GM12891 (cell line): Measurements from ENCODE around the gene TNS3.

Experiments
- DNase-seq: peaks from one replicate; pipeline ENCODE4 v3.0.0; 2011; ENCODE audit warnings: low spot score; ENCODE audit not compliant: insufficient read length
- FAIRE-seq: peaks from 2 replicates; lab custom pipeline; 2011; peaks lifted over from hg19 to GRCh38; lab: Jason Lieb, UNC
- PAX5 ChIP-seq: IDR thresholded peaks from 2 replicates; pipeline ENCODE4 v1.6.1; 2011; ENCODE audit warnings: low read length, moderate library complexity, mild to moderate bottlenecking; ENCODE audit not compliant: insufficient read depth, severe bottlenecking
- POLR2A ChIP-seq: IDR thresholded peaks from 2 replicates; pipeline ENCODE4 v1.6.1; 2011; ENCODE audit warnings: low read depth, low read length, control low read depth
- POLR2AphosphoS5 ChIP-seq: IDR thresholded peaks from 2 replicates; pipeline ENCODE4 v1.6.1; 2011; ENCODE audit warnings: low read depth, low read length, control low read depth
- POU2F2 ChIP-seq: IDR thresholded peaks from 2 replicates; pipeline ENCODE4 v1.6.1; 2011; ENCODE audit warnings: low read depth, mild to moderate bottlenecking, control low read depth, low read length, moderate library complexity
- SPI1 ChIP-seq: IDR thresholded peaks from 2 replicates; pipeline ENCODE4 v1.6.1; 2011; ENCODE audit warnings: low read depth, low read length, control low read depth
- TAF1 ChIP-seq: IDR thresholded peaks from 2 replicates; pipeline ENCODE4 v1.6.1; 2011; ENCODE audit warnings: low read depth, low read length, control low read depth

The TNS3 gene

GRCh38 chr7:47480576-47481538 lies 101.1 kb downstream of the TNS3 start:
- TF ChIP-seq POU2F2 (peak; percentile 87; the same call in 1 of the 2 replicates), POLR2AphosphoS5 (no peak)
- peak; percentile 80 for FAIRE-seq
- DNase-seq, result no peak

DNA sequence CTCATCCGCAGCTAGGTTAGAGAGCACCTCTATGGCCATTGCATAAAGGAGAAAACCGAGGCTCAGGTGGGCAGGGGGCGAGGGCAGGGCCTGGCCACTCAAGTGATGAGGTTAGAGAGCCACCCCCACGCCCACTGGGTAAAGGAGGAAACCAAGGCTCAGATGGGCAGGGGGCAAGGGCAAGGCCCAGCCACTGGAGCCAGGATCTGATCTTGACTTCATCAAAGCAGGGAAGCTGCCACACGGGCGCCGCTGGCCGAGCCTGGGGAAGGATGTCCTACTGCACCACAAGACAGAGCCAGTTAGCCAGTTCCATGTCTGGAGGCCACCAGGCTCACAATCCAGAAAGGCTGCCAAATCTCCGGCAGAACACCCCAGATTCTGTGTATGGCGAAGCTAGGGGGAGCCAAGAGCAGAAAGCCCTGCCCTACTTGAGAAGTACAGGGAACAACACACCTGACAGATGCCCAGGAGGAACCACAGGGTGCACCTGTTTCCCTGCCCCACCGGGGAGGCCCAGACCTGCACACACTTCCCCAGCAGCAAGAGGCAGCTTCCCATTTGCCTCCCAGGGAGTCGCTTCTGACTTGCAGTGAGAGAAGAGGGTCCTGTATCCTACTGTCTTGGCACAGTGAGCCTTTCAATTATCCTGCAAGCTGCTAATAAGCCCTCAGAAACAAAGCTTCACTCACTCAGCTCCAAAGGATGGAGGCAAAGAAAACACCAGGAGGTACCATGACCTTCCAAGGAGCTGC lies 101.9 kb downstream of the TNS3 start:
- FAIRE-seq (no peak), DNase-seq (no peak)
- TF ChIP-seq SPI1, result no peak
- TF ChIP-seq POLR2AphosphoS5, result no peak
- no peak for TF ChIP-seq POU2F2
- TF ChIP-seq POLR2A, result no peak
- TF ChIP-seq PAX5, result no peak
- TF ChIP-seq TAF1, result no peak

GRCh38 chr7:47478926-47479711 lies 102.8 kb downstream of the TNS3 start:
- no peak for DNase-seq
- no peak for FAIRE-seq
- no peak for TF ChIP-seq POU2F2
- no peak for TF ChIP-seq POLR2A
- TF ChIP-seq TAF1, result no peak
- TF ChIP-seq PAX5, result no peak
- no peak for TF ChIP-seq POLR2AphosphoS5
- TF ChIP-seq SPI1, result no peak

- TF ChIP-seq POLR2AphosphoS5 (no peak), POLR2A (no peak), PAX5 (no peak), SPI1 (no peak), TAF1 (no peak), POU2F2 (no peak)
- FAIRE-seq (no peak), DNase-seq (no peak)
Measured at GRCh38 chr7:47478017-47478344, 103.9 kb downstream of the TNS3 start.

GRCh38 chr7:47477191-47478016 lies 104.5 kb downstream of the TNS3 start:
- TF ChIP-seq PAX5 (no peak), TAF1 (no peak), SPI1 (no peak), POU2F2 (no peak), POLR2AphosphoS5 (no peak), POLR2A (no peak)
- DNase-seq (no peak), FAIRE-seq (no peak)

- TF ChIP-seq POLR2AphosphoS5 (no peak), PAX5 (no peak), SPI1 (no peak), POLR2A (no peak), TAF1 (no peak), POU2F2 (no peak)
- DNase-seq (no peak), FAIRE-seq (no peak)
Measured at GRCh38 chr7:47475880-47476227, 106.1 kb downstream of the TNS3 start.

- TF ChIP-seq POU2F2, result 0 out of 2 replicates have a peak, but pooled peaks have one; percentile 15
- TF ChIP-seq POLR2AphosphoS5, result no peak
- 0 out of 2 replicates have a peak, but pooled peaks have one; percentile 23 for TF ChIP-seq SPI1
- FAIRE-seq (no peak), DNase-seq (peak; percentile 73)
Measured at GRCh38 chr7:47474937-47475879, 106.7 kb downstream of the TNS3 start.

DNA sequence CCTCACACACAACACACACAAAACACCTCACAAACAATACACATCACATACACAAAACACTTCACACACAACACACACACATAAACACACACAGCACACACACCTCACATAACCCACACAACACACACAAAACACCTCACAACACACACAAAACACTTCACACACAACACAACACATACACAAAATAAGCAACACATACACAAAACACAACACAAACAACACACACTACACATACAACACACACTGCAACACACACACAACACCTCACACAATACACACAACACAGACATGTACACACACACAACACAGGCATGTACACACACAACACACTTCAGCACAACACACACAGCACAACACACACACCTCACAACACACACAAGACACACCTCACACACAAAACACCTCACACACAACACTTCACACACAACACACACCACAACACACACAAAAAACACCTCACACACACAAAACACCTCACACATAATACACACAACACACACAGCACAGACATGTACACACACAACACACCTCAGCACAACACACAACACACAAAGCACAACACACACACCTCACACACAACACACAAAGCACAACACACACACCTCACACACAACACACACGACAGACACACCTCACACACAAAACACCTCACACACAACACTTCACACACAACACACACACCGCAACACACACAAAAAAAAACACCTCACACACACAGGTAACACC lies 107.5 kb downstream of the TNS3 start:
- no peak for DNase-seq
- no peak for TF ChIP-seq PAX5
- TF ChIP-seq POU2F2, result no peak
- no peak for TF ChIP-seq POLR2AphosphoS5
- no peak for TF ChIP-seq SPI1
- TF ChIP-seq TAF1, result no peak
- no peak for TF ChIP-seq POLR2A
- peak; percentile 95 for FAIRE-seq
